Kidney epithelial cell (primary cell): ENCODE measurements around the gene M1AP. TPM values are rescaled to one million over a fixed set of nuclear protein-coding genes. Genes with fewer than 3 reads are reported as not detected.

ENCODE experiments used
- DNase-seq: peaks from one replicate; pipeline ENCODE4 v3.0.0-alpha.2; 2010; ENCODE audit warnings: low read depth
- H3K27me3 ChIP-seq: 2 replicates; pipeline ENCODE4 v1.6.0; 2011; ENCODE audit warnings: low read length; ENCODE audit not compliant: control insufficient read depth, insufficient read depth
- H3K36me3 ChIP-seq: 2 replicates; pipeline ENCODE4 v1.5.1; 2011; ENCODE audit warnings: low read length; ENCODE audit not compliant: control insufficient read depth, insufficient read depth
- H3K4me3 ChIP-seq: 2 replicates; pipeline ENCODE4 v1.5.1; 2011; ENCODE audit warnings: low read depth, mild to moderate bottlenecking, control low read depth, low read length
- CTCF ChIP-seq: IDR thresholded peaks from 2 replicates; pipeline ENCODE4 v1.5.1; 2011; ENCODE audit warnings: mild to moderate bottlenecking, moderate library complexity, low read length, control low read depth, inconsistent platforms; ENCODE audit not compliant: insufficient read depth, poor library complexity, severe bottlenecking
- total RNA-seq: library from RNA; depleted of rRNA; stranded (reverse); fragments of >200 nt; gene quantifications from 2 replicates; pipeline ENCODE4 v1.2.3, GENCODE V29; 2015

Gene M1AP
- total RNA-seq, 1 donor from 2014 or later = 1.3 TPM

- H3K4me3 ChIP-seq = no peak overlapping the region
- peak; percentile 67 for TF ChIP-seq CTCF
- H3K27me3 ChIP-seq = peaks cover 5% of the 10 kb centered on the region
- no peaks in the 10 kb centered on the region for H3K36me3 ChIP-seq
- DNase-seq = no peak
These were observed 60.4 kb downstream of the M1AP start for GRCh38 chr2:74587664-74588277.

DNA sequence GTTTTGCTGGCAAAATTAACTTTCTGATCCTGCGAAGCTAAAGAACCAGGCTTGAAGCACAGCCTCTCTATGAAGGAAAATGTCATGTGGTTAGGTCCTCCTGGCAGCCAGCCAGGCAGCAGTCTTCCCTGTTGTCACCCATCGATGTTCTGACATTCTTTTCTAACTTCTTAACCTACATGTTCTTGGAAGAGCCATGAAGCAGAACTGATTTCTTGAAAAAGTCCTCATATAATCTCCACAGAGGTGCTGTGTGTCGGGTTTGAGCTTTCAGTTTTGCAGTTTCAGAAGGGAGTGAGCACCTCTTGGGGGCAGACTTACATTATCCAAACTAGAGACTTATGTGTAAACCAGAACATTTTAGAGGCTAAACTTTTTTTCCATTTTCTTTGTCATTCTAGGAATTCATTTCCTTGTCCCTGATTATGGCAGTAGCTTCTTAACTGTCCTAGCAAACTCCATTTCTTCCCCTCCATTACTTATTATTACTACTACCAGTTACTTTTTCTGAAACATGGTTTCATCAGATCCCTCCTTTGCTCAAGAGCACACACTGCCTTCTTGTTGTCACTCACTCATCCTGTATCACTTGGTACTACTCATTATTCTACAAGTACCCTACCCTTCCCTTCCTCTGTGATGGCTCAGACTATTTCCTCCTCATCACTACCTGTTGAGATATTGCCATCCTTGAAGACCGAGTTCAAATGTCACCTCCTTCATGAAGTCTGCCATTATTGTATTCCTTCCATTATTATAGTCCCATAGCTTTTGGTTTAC is 62.5 kb downstream of the M1AP start:
- H3K4me3 ChIP-seq = no peak overlapping the region
- peaks cover 3% of the 10 kb centered on the region for H3K27me3 ChIP-seq
- no peak for TF ChIP-seq CTCF
- H3K36me3 ChIP-seq = no peaks in the 10 kb centered on the region
- DNase-seq = no peak

- Histone ChIP-seq H3K27me3 (no peaks in the 10 kb centered on the region), H3K4me3 (no peak overlapping the region), H3K36me3 (no peaks in the 10 kb centered on the region)
- no peak for TF ChIP-seq CTCF
- DNase-seq = no peak
These were observed 64.0 kb downstream of the M1AP start for GRCh38 chr2:74584088-74584645.

GRCh38 chr2:74583504-74583903 is 64.6 kb downstream of the M1AP start:
- Histone ChIP-seq H3K27me3 (no peaks in the 10 kb centered on the region), H3K36me3 (no peaks in the 10 kb centered on the region), H3K4me3 (no peak overlapping the region)
- no peak for DNase-seq
- no peak for TF ChIP-seq CTCF

- no peak for DNase-seq
- no peak overlapping the region for H3K4me3 ChIP-seq
- H3K27me3 ChIP-seq = no peaks in the 10 kb centered on the region
- no peaks in the 10 kb centered on the region for H3K36me3 ChIP-seq
- no peak for TF ChIP-seq CTCF
These were observed 65.9 kb downstream of the M1AP start for GRCh38 chr2:74582184-74582583.

DNA sequence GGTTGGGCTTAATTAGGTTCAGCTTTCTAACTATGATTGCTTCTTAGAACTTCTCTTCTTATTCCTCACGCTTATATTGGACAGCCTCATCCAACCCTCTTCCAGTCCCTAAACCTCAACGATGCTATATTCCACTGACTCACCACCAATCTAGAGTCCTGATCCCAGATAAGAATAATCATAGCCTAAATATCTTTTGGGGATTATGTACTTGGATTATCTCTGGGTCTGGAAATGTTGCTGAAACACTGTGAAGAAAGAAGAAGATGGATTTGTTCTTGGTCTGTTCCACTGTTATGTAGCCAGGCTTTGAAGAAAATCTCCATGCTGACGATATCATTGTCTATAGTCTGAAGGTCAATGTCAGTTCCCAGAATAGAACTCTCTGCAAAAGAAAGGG is 66.7 kb downstream of the M1AP start:
- no peak for DNase-seq
- no peaks in the 10 kb centered on the region for H3K27me3 ChIP-seq

More for the DNA sequence above, 66.7 kb downstream of the M1AP start:
- Histone ChIP-seq H3K4me3 (no peak overlapping the region), H3K36me3 (no peaks in the 10 kb centered on the region)
- TF ChIP-seq CTCF = no peak
